GM12801 (cell line): ENCODE data around the gene RHEB.

Source experiments
- CTCF ChIP-seq: IDR thresholded peaks from one replicate; pipeline ENCODE4 v1.5.1; 2011; ENCODE audit warnings: control low read depth; ENCODE audit not compliant: insufficient read length; ENCODE audit errors: extremely low read depth

RHEB gene

DNA sequence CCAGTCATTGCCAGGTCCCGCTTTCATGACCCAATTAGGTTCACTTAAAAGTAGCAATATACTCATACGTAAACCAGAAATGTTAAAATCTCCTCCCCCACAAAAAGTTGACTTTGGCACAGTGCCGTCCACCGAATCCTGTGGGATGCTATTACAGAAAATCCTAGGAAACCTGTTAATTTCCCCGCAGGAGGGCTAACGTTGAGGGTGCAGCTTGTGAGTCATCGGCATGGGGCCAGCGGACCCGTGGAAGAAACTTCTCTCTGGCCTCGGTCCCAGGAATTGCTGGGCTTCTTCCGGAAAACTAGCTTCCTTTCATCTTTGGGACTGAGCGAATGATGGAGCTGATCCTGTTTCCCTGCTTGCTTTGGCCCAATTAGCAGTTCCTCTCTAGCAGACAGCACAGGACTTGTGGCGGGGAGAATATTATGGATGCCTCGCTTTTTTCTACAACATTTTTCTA, 93.2 kb downstream of the RHEB start:
- no peak for TF ChIP-seq CTCF

GRCh38 chr7:151425670-151426440, 93.8 kb downstream of the RHEB start:
- no peak for TF ChIP-seq CTCF

- TF ChIP-seq CTCF: no peak
These were observed 94.9 kb downstream of the RHEB start for GRCh38 chr7:151424799-151425198.

GRCh38 chr7:151423936-151424335, 95.8 kb downstream of the RHEB start:
- no peak for TF ChIP-seq CTCF

DNA sequence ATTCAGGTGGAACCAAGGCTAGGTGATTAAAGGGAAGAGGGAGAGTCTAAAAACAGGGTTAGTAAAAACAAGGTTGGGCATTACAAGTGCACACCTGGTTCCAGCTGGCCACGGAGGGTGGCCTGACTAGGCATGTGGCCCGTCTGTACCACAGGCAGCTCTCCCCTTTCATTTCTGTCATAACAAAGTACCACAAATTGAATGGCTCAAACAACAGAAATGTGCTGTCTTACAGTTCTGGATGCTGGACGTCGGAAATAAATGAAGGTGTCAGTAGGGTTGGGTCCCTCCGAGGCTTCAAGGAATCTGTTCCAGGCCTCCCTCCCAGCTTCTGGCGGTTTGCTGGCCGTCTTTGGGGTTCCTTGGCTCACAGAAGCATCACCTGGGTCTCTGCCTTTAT, 96.5 kb downstream of the RHEB start:
- no peak for TF ChIP-seq CTCF

- no peak for TF ChIP-seq CTCF
These were observed 97.5 kb downstream of the RHEB start for GRCh38 chr7:151422212-151422611.

DNA sequence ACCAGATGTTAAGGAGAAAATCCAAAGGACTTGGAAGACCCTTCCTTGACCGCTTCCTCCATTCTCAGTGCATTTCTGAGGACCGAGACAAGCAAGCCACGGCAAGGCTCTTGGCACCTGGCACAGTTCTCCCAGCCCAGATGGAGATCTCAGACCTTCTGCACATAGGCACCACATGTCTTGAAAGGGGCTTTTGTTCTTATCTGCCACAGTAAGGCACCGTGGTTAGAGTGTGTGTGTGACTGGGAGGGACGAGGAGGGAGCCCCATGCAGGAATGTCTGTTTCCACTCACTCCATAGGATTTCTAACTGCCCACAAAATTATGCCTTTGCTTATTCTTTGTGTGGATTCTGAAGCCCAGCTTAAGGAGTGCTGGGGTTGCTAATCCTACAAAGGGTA, 99.6 kb downstream of the RHEB start:
- TF ChIP-seq CTCF: no peak
